GM19043 (cell line): ENCODE measurements around the gene MYO15B.

Experiments
- ATAC-seq: cut with Tn5 transposase; IDR thresholded peaks from one replicate; pipeline ENCODE4 v1.9.1; 2021; ENCODE audit warnings: low read depth; ENCODE audit not compliant: unreplicated experiment

The MYO15B gene

DNA sequence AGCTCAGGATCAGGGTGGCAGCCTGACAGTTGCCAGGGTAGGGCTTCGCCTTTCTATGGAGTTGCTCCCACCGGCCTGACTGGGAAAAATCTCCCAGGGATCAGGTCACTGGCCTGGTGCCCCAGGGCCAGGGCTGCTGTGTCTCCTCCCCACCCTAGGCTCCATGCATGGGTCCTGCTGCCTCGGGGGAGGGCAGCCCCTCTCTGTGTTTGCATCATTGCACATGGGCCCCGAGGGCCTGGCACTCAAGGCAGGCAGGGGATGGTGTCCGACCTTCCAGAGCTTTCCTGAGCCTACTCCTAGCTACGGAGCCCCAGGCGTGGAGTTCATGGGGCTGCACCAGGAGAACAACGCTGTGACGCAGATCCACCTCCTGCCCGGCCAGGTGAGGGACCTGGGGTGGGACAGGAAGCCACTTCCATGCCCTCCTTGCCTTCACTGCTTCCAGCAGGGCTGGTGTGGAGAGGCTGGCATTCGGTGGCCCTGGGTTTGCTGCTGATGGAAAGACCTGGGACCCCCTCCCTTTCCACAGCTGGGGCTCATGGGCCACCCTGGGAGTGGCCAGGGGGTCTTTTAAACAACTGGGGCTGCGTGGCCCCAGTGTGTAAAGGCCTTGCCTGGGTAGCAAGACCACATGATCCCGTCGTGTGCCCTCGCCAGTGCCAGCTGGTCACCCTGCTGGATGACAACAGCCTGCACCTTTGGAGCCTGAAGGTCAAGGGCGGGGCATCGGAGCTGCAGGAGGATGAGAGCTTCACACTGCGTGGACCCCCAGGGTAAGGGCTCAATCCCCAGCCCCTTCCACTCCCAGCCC is 29.5 kb upstream of the MYO15B start:
- no peak for ATAC-seq

DNA sequence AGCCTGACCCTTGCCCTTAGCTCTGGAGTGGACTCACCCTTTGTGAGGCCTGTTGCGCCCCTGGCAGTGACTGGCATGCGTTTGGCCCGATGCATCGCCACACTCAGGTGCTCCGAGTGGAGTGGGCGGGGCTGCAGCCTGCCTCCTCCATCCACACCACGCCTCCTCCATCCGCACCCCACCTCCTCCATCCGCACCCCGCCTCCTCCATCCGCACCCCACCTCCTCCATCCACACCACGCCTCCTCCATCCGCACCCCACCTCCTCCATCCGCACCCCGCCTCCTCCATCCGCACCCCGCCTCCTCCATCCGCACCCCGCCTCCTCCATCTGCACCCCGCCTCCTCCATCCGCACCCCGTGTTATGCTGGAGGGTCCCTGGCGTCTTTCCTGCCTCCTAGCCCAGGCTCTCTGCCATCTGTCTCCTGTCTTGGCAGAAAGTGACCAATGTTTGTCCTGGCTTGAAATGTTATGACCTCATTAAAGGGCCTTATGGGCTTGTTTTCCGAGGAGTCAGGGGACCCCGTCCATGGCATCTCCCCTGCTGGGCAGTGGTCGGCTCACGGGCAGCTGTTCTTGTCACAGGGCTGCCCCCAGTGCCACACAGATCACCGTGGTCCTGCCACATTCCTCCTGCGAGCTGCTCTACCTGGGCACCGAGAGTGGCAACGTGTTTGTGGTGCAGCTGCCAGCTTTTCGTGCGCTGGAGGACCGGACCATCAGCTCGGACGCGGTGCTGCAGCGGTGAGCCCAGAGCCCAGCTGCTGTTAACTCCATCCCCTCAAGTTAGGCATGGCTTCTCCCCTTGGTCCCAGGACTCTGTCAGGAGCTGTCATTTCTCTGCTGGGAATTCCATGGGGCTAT is 28.7 kb upstream of the MYO15B start:
- no peak for ATAC-seq

DNA sequence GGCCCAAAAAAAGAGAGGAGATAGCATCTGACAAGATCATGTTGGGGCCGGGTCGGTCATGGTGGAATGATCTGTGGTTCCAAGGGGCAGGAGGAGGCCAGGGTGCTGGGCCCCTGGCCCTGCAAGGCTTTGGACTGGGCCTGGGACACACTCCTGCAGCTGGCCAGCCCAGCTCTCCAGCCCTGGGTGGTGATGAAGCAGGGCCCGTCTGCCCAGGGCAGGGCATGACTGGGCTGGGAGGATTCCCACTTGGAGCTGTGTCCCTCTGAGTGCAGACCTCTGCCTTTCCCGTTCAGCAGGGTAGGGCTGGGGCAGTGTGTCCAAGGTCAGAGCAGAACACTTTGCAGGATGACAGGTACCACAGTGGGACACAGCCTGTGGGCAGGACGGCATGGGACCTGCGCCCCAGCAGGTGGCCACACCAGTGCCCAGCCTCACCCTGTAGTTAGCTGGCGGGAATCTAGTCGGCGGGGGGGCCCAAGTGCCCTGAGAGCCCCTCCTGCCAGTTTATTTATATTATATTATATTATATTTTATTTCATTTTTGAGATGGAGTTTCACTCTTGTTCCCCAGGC is 27.6 kb upstream of the MYO15B start:
- no peak for ATAC-seq

DNA sequence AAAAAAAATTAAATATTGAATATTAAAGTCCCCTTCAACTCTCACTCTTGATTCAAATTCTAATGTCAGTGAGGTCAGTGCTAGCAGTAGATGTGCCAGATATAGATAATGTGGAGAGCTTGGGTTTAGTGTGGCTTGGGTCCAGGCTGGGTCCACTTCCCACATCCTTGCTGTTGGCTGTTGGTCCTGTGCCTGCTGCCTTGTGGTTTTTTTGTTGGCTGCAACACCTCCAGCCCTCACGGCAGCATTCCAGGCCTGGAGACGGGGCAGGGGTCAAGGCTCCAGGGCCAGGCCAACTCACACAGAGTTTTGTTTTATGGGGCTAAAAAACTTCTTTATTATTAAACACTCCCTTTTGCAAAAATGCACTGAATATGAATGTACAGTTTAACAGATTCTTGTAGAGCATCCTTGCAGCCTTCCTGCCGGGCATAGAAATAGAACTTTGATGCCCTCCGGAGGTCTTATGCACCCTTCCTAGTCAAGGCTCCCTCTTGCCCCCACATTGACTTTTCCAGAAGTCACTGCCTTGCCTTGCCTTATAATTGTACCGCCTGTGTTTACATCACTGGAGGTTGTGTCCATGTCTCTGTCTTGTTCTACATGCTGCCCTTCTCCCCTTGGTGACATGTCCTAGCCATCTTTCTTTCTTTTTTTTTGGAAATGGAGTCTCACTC is 25.5 kb upstream of the MYO15B start:
- ATAC-seq: no peak

DNA sequence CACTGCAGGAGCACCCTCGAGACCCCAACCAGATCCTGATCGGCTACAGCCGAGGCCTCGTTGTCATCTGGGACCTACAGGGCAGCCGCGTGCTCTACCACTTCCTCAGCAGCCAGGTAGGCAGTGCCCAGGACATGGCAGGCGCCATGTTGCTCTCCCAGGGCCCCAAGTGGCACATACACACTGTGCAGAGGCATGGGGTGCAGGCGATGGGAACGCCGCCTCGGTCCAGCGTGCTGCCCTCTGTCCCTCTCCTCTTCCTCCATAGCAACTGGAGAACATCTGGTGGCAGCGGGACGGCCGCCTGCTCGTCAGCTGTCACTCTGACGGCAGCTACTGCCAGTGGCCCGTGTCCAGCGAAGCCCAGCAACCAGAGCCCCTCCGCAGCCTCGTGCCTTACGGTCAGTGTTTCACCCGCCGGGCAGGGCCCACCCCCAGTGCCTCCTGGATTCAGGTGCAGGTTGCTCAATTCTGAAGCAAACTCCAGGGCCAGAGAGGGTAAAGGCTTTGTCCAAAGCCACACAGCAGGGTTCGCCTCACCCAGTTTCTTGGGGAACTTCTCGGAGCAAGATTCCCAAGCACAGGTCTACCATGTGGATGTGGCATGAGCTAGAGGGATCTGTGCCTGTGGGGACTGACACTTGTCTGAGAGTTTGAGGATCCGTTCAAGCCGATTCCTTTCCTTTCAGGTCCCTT is 24.4 kb upstream of the MYO15B start:
- no peak for ATAC-seq

DNA sequence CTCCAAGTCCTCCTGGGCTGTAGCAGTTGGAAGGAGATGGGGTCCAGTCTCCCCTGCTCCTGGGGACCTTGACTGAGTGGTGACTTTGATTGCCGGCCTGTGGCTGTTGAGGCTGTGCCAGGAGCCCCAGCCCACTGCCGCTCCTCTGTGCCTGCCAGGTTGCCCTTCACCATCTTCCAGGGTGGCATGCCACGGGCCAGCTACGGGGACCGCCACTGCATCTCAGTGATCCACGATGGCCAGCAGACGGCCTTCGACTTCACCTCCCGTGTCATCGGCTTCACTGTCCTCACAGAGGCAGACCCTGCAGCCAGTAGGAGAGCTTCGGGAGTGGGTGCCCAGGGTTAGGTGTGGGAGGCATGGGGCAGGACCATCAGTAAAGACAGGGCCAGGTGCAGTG is 23.4 kb upstream of the MYO15B start:
- ATAC-seq: no peak

DNA sequence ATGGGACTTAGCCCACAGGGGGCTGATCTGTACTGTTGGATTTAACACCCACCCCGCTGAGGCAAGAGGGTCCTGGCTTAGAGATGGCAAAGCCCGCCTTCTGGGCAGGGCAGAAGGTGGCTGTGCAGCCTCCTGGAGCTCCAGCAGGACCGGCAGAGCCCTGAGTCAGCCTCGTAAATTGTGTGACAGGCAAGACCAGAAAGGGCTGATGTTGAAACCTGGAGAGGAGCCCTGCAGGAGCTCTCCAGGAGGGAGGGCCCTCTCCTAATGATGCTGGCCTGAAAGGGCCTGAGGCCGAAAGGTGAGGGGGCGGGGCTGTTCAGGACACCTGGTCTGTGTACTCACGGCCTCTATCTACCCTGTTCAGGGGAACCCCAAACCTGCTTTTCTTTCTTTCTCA is 22.5 kb upstream of the MYO15B start:
- ATAC-seq: no peak

DNA sequence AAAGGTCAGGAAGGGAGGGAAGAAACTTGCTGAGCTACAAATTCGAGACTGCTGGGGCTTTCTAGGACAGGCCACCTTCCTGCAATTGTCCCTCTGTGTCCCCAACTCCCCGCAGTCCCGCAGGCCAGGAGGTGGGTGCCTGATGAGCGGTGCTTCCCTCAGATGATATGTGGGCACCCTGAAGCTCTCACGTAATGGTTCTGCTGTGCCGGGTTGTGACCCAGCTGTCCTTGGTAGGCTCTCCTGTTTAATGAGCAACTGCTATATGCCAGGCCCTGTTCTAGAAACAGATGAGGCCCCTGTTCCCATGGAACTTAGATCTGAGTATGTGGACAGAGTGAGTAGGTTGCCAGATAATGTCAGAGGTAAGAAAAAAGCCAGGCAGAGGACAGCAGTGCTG is 22.0 kb upstream of the MYO15B start:
- ATAC-seq: no peak

DNA sequence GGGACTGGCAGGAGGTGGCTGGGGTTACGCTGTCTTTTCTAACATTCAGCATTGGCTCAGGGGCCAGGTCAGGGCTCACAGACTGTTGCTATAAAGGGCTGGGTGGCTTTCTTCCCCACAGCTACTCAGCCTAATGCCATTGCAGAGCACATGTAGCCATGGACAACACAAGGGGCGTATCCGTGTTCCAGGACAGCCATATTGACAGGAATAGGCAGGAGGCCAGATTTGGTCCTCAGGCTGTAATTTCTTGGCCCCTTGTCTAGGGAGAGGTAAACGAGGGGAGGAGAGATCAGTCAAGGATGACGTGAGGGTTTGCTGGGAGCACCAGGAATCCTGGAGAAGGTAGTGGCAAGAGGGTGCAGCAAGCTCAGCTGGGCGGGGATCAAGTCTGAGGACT is 21.2 kb upstream of the MYO15B start:
- ATAC-seq: no peak

DNA sequence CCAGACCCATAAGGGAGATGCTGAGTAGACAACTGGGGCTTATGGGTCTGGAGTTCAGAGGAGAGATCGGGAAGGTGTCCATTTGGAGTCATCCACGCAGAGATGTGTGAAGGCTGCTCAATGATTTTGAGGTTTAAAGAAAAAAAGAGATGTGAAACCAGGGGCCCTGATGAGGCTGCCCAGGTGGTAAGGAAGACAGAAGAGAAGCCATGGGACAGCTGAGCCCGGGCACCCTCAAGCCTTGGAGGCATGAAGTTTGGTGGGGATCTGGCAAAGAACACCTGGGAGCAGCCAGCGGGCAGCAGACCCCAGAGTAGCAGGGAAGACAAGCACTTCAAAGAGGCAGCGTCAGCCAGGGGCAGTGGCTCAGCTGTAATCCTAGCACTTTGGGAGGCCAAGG is 20.8 kb upstream of the MYO15B start:
- no peak for ATAC-seq

DNA sequence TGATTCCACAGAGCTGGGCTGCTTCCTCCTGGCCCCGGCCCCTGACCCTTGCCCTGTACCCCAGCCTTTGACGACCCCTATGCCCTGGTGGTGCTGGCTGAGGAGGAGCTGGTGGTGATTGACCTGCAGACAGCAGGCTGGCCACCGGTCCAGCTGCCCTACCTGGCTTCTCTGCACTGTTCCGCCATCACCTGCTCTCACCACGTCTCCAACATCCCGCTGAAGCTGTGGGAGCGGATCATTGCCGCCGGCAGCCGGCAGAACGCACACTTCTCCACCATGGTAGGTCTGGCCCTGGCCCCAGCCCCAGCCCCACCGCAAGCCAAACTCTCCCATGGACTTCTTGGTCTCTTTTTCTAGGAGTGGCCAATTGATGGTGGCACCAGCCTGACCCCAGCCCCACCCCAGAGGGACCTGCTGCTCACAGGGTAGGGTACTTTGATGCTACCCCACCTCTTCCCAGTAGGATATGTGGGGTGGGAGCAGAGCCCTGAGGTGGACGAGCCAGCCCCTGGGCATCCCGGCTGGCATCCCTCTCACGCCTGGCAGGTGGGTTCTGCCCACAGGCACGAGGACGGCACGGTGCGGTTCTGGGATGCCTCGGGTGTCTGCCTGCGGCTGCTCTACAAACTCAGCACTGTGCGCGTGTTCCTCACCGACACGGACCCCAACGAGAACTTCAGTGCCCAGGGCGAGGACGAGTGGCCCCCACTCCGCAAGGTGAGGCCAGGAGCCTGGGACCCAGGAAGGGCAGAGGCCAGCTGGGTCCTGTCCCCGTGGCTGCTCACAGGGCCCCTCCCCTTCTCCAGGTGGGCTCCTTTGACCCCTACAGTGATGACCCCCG is 19.0 kb upstream of the MYO15B start:
- no peak for ATAC-seq

DNA sequence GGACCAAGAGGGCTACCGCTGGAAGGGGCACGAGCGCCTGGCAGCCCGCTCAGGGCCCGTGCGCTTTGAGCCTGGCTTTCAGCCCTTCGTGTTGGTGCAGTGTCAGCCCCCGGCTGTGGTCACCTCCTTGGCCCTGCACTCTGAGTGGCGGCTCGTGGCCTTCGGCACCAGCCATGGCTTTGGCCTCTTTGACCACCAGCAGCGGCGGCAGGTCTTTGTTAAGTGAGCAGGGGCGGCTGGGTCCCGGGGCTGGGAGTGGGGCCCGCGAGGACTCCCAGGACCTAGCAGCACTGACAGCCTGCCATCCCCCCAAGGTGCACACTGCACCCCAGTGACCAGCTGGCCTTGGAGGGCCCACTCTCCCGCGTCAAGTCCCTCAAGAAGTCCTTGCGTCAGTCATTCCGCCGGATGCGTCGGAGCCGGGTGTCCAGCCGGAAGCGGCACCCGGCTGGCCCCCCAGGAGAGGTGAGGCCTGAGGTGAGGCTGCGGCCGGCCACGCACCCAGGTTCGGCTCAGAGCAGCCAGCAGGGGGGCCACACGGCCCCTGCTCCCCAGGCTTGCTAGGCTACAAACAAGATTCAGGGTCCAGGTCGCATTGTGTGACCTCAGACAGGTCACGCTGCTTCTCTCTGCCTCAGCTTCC is 17.4 kb upstream of the MYO15B start:
- ATAC-seq: no peak

DNA sequence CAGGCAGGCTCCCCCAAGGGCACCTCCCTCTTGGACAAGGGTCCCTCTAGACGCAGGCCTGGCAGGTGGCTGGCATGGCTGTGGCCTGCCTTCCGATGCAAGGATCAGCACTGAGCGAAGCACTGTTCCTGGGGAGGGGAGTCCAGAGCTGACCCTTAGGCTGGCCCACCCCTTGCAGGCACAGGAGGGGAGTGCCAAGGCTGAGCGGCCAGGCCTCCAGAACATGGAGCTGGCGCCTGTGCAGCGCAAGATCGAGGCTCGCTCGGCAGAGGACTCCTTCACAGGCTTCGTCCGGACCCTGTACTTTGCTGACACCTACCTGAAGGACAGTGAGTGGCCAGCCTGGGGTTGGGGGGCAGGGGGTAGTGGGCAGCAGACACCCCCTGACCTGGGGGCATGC is 16.8 kb upstream of the MYO15B start:
- no peak for ATAC-seq

DNA sequence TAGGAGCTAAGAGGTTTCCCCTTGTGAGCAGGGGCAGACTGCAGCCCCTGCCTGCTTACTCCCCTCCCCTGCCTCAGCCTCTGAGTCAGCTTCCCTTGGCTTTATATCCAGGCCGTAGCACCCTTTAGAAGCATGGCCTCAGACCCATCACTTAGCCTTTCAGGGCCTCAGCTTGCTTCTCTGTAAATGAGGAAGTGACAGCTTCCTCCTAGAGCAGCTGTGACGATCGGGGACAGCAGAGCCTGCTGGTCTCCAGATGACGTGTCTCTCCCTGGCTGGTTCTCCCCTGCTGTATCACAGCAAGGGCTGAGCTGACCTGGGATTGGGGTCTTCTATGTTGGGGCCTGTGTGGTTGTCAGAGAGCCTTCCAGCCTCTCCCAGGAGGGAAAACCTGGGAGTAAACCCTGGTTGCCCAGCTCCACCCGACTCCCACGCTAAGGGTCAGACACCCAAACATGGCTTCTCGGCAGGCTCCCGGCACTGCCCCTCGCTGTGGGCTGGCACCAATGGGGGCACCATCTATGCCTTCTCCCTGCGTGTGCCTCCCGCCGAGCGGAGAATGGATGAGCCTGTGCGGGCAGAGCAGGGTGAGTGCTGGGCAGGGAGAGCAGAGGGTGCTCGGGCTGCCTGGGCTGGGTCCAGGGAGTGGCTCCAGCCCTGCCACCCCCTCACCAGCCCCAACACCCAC is 16.3 kb upstream of the MYO15B start:
- no peak for ATAC-seq

DNA sequence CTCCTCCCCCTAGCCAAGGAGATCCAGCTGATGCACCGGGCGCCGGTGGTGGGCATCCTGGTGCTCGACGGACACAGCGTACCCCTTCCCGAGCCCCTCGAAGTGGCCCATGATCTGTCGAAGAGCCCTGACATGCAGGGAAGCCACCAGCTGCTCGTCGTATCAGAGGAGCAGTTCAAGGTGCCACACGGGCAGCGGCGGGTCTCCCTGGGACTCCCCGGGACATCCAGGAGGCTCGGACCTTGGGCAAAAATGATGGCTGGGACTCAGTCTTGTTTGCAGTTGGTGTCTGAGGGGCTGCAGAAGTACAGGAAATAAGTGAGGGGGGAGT is 15.8 kb upstream of the MYO15B start:
- ATAC-seq: no peak

DNA sequence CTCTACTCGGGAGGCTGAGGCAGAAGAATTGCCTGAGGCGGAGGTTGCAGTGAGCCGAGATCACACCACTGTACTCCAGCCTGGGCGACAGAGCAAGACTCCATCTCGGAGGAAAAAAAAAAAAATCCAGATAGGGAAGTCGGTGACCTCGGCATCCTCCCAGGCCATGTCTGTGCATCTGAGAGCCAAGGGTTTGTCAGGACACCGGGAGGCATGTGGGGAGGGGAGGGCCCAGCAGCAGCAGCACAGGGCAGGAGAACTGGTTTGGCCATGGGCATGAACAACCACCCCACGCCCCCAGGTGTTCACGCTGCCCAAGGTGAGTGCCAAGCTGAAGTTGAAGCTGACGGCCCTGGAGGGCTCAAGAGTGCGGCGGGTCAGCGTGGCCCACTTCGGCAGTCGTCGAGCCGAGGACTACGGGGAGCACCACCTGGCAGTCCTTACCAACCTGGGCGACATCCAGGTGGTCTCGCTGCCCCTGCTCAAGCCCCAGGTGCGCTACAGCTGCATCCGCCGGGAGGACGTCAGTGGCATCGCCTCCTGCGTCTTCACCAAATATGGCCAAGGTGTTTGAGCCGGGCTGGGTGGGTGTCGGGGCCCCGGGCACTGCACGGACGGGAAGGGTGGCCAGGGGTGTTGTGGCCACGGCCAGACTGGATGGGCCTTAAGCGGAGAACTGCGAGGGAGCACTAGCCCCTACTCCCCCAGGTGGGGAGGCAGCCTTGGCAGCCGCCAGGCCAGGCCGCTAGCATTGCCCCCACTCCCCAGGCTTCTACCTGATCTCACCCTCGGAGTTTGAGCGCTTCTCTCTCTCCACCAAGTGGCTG is 14.7 kb upstream of the MYO15B start:
- ATAC-seq: no peak

DNA sequence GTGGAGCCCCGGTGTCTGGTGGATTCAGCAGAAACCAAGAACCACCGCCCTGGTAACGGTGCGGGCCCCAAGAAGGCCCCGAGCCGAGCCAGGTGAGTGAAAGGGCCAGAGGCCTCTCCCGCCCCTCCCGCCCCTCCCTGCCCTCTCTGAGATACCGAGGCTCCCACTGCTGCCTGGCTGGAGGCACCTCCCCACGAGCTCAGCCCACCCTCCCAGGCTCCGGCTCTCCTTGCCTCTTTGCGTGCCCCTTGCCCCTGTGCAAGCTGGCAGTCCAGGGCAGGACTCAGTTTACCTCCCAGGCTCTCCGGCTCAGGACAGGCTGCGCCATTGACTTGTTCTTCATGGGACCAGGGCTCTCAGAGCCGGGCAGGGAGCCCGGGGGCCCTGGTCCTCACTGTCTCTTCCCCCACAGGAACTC is 14.1 kb upstream of the MYO15B start:
- no peak for ATAC-seq

DNA sequence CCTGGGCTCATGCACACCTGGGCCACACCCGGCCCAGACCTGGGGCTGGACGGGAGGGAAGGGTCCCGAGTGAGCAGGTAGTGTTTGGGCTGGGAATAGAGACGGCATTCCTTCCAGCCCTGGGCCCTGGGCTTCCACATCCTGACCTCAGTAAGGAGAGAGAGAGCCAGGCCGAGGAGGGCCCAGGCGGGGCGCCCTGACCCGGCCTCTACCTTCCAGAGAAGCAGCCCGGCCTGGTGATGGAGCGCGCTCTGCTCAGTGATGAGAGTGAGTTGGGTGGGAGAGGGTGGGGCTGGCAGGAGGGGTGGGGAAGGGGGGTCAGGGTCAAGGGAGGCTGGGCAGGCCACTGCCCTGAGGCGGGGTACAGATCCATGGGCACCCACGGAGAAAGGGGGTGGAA is 13.6 kb upstream of the MYO15B start:
- ATAC-seq: no peak
